Measurements from ENCODE around the gene FGFBP3.

- TF ChIP-seq CTCF (IDR thresholded peaks at IDR 0.05; ENCODE audit: insufficient read depth, low read length, poor library complexity, severe bottlenecking) (no peak), EZH2phosphoT487 (conservative IDR thresholded peaks at IDR 0.05; ENCODE audit: low read length) (no peak)
These were observed 21.7 kb upstream of the FGFBP3 start for GRCh38 chr10:91930939-91931338.

Data from SU-DHL-6 (cell line).